Measurements from ENCODE around the gene CDH23. TPM values are rescaled to one million over a fixed set of nuclear protein-coding genes. Genes with fewer than 3 reads are reported as not detected.

The CDH23 gene
- total RNA-seq, 2 experiments from 2014 or later, result 1.6 TPM

DNA sequence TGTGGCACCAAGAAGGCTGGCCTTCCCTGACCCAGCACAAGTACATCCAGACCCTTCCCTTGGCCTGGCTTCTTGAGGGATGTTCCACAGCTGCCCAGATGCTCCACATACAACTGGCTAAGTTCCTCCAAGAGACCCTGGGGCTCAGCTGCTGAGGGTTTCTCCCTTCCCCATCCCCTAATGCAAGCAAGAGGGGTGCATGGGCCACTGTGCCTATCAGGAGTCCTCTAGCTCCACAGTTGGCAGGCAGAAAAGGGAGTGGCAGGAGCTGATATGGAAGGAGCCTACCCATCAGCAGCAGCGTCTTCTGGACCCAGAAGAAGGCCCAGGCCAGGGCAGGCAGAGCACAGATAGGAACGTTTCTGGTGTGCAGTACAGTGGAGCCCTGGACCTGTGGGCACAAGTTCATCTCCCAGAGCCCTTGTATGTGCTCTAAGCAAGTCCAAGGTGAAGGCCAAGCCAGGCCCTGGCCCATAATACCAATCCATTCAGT, 350.4 kb downstream of the CDH23 start:
- H3K4me3 Mint-ChIP-seq, result no peak overlapping the region
- intact Hi-C loops (cut with micrococcal nuclease), result no loop called here
- no peaks in the 10 kb centered on the region for H3K27me3 Mint-ChIP-seq (ENCODE audit: low read depth)
- CTCF ChIA-PET, result interaction anchor here (0.8 to 4.1 kb wide), 13 partner anchors 10 to 66 kb away, joined by 3 to 27 read pairs (median 5); partner anchors contain the start of gene VSIR
- no peaks in the 10 kb centered on the region for H3K9me3 Mint-ChIP-seq
- H3K4me1 Mint-ChIP-seq (ENCODE audit: low read depth), result peaks cover 94% of the 10 kb centered on the region
- peaks cover 34% of the 10 kb centered on the region for H3K36me3 Mint-ChIP-seq (ENCODE audit: low read depth)
- DNase-seq, result no peak
- peak overlapping the region; percentile 98 for H3K27ac Mint-ChIP-seq

DNA sequence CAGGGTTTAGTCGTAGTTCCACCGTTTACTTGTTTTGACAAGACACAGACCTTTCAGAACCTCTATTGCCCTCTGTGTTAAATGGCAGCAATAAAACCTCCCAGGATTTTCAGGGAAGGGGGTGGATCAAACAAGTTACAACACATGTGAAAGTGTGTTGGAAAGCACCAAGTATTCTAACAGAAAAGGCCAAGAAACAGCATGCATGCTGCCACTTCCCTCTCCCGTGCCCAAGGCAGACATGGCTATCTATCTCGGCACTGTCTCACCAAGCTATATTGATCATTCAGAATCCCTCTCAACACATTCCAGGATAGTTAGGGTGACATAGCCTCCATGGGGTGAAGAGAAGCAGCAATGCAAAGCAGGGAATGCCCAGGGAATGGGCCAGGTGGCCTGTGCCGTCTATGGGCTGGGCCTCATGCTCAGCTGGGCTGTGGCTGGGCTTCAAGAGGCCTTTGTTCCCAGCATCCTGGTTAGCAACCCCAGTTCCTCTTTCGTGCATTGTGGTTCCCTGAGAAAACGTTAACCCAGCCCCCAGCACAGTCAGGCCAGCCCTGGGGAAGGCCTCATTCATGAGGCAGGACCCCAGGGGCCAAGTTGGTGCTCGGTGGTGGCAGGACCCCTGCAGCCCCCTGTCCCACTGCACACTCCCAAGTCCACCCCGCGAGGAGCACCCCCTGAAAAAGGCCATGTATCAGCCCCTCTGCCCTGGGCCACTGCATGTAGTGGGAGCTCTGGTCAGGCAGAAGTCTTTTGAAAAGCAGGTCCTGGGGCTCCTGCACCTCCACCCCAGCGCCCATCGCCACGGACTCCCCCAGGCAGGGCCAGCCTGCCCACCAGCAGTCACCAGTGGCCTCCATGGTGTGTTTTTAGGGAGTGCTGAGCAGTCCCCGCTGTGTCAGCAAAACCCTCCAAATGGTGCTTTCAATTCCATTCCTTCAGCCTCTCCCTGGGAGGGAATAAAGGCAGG, 351.1 kb downstream of the CDH23 start:
- Mint-ChIP-seq H3K27ac (peak overlapping the region; percentile 98), H3K4me3 (peak overlapping the region; percentile 64), H3K27me3 (ENCODE audit: low read depth) (no peaks in the 10 kb centered on the region), H3K36me3 (ENCODE audit: low read depth) (peaks cover 32% of the 10 kb centered on the region), H3K4me1 (ENCODE audit: low read depth) (peaks cover 94% of the 10 kb centered on the region), H3K9me3 (no peaks in the 10 kb centered on the region)
- CTCF ChIA-PET, result interaction anchor here (0.6 to 4.1 kb wide), 16 partner anchors 9 to 65 kb away, joined by 3 to 27 read pairs (median 5); partner anchors contain the start of gene VSIR
- intact Hi-C loops (cut with micrococcal nuclease), result loop anchor here (1.0 kb wide), 5 partner anchors 9 to 25 kb away; partner anchors contain the start of gene VSIR
- DNase-seq, result peak; percentile 60

DNA sequence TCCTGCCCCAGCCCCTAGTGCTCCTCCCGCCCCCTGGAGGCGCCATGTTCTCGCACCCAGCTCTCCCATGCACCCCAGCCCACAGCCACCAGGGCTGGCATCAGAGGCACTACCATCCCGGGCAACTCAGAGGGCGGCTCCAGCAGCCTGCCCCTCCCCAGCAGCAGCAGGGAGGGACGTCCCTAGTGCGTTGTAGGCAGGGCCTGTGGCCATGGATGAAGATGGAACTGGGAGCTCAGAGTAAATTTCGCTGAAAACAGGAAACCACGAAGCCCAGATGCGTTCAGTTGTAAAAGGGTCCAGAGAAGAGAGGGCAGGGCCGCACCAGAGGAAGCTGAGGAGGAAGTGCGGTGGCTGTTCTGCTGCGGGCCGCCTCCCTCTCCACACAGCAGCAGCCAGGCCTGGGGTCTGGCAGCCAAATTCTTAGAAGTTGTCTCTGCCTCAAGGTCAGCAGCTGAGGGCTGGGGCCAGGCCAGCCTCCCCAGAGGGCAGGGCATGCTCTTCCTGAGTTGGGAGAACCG, 352.0 kb downstream of the CDH23 start:
- peak; percentile 90 for DNase-seq
- Mint-ChIP-seq H3K36me3 (ENCODE audit: low read depth) (peaks cover 33% of the 10 kb centered on the region), H3K4me1 (ENCODE audit: low read depth) (peaks cover 94% of the 10 kb centered on the region), H3K27me3 (ENCODE audit: low read depth) (no peaks in the 10 kb centered on the region), H3K27ac (peak overlapping the region; percentile 98), H3K4me3 (peak overlapping the region; percentile 64), H3K9me3 (no peaks in the 10 kb centered on the region)
- intact Hi-C loops (cut with micrococcal nuclease), result loop anchor here (1.0 kb wide), 5 partner anchors 9 to 25 kb away; partner anchors contain the start of gene VSIR
- CTCF ChIA-PET, result interaction anchor here (0.6 to 4.1 kb wide), 9 partner anchors 9 to 50 kb away, joined by 3 to 27 read pairs (median 5); partner anchors contain the start of gene VSIR

DNA sequence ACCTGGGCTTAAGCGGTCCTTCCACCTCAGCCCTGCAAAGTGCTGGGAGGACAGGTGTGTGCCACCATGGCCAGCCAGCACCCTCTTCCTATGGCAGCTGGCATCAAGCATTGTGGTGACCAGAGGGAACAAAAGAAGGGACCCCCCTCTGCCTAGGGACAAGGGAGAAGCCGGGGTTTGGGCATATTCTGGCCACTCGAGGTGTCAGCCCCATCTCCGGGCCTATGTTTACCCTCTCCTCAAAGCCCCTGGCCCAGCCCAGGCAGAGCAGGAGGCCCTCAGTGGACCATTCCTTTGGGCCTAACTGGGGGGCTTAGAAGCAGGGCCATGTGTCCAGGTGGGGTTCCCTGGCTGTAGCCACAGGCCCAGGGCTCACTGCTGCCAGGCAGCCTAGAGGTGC, 352.7 kb downstream of the CDH23 start:
- intact Hi-C loops (cut with micrococcal nuclease), result no loop called here
- DNase-seq, result no peak
- peak overlapping the region; percentile 98 for H3K27ac Mint-ChIP-seq
- H3K9me3 Mint-ChIP-seq, result no peaks in the 10 kb centered on the region
- CTCF ChIA-PET, result interaction anchor here (1.0 to 4.1 kb wide), 6 partner anchors 9 to 41 kb away, joined by 5 to 27 read pairs (median 8); partner anchors contain the start of gene VSIR
- H3K4me1 Mint-ChIP-seq (ENCODE audit: low read depth), result peaks cover 95% of the 10 kb centered on the region
- peak overlapping the region; percentile 64 for H3K4me3 Mint-ChIP-seq
- peaks cover 37% of the 10 kb centered on the region for H3K36me3 Mint-ChIP-seq (ENCODE audit: low read depth)
- H3K27me3 Mint-ChIP-seq (ENCODE audit: low read depth), result no peaks in the 10 kb centered on the region

GRCh38 chr10:71750124-71750841, 353.6 kb downstream of the CDH23 start:
- Mint-ChIP-seq H3K27ac (peak overlapping the region; percentile 98), H3K9me3 (no peaks in the 10 kb centered on the region), H3K27me3 (ENCODE audit: low read depth) (no peaks in the 10 kb centered on the region), H3K4me1 (ENCODE audit: low read depth) (peaks cover 95% of the 10 kb centered on the region), H3K4me3 (peak overlapping the region; percentile 42), H3K36me3 (ENCODE audit: low read depth) (peaks cover 39% of the 10 kb centered on the region)
- CTCF ChIA-PET, result no interaction called here
- DNase-seq, result no peak
- intact Hi-C loops (cut with micrococcal nuclease), result no loop called here

DNA sequence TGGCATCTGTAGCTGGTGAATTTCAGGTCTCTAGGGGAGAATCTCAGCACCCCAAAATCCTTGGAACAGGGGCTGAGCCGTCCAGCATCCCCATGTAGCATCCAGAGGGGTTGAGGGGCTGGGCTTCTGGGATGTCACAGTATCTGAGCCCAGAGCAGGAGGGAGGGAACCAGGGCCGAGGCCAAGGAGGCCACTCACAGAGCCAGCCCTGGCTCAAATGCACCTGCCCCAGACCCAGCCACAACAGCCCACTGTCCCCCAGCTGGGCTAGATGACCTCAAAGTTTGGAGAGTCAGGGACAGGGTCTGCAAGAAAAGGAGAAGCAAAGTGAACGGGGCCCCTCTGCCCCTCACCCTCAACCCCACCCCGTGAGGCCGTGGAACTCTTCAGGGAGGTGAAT, 354.3 kb downstream of the CDH23 start:
- no peaks in the 10 kb centered on the region for H3K9me3 Mint-ChIP-seq
- no peak overlapping the region for H3K4me3 Mint-ChIP-seq
- CTCF ChIA-PET, result no interaction called here
- H3K36me3 Mint-ChIP-seq (ENCODE audit: low read depth), result peaks cover 39% of the 10 kb centered on the region
- DNase-seq, result no peak
- H3K4me1 Mint-ChIP-seq (ENCODE audit: low read depth), result peaks cover 94% of the 10 kb centered on the region
- H3K27ac Mint-ChIP-seq, result peak overlapping the region; percentile 98
- H3K27me3 Mint-ChIP-seq (ENCODE audit: low read depth), result no peaks in the 10 kb centered on the region
- intact Hi-C loops (cut with micrococcal nuclease), result no loop called here

DNA sequence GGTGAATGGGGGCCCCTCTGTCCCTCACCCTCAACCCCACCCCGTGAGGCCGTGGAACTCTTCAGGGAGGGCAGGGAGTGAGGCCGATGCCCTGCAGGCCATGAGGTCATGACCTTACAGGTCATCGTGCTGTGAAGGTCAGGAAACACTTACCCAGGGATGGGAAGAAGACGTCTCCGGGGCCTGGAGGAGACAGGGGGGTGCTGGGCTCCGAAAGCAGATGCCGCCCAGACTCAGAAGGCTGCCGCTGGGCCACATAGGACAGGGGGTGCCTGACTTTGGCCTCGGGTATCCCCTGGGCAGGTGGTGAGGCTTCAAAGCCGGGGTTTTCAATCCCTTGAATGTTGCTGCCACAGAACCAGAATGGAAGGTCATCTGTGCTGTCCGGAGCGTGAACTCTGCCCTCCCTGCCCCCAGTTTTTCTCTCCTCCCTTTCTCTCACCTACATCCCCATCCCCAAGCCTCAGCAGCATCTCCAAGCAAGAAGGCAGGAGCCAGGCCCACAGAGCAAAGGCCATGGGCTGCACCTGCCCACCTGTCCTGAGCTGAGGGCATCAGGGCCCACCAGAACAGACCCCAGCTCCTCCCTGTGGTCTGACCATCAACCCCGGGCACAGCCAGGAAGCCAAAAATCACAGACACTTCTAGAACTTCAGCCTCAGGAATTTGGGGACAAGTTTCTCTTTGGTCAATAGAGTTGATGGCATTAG, 354.9 kb downstream of the CDH23 start:
- Mint-ChIP-seq H3K27ac (peak overlapping the region; percentile 88), H3K4me3 (no peak overlapping the region), H3K27me3 (ENCODE audit: low read depth) (no peaks in the 10 kb centered on the region), H3K4me1 (ENCODE audit: low read depth) (peaks cover 94% of the 10 kb centered on the region), H3K36me3 (ENCODE audit: low read depth) (peaks cover 45% of the 10 kb centered on the region), H3K9me3 (no peaks in the 10 kb centered on the region)
- DNase-seq, result no peak
- CTCF ChIA-PET, result interaction anchor here (0.8 to 1.4 kb wide), 6 partner anchors 13 to 43 kb away, joined by 3 to 5 read pairs (median 4); partner anchors contain the start of gene VSIR
- intact Hi-C loops (cut with micrococcal nuclease), result no loop called here

DNA sequence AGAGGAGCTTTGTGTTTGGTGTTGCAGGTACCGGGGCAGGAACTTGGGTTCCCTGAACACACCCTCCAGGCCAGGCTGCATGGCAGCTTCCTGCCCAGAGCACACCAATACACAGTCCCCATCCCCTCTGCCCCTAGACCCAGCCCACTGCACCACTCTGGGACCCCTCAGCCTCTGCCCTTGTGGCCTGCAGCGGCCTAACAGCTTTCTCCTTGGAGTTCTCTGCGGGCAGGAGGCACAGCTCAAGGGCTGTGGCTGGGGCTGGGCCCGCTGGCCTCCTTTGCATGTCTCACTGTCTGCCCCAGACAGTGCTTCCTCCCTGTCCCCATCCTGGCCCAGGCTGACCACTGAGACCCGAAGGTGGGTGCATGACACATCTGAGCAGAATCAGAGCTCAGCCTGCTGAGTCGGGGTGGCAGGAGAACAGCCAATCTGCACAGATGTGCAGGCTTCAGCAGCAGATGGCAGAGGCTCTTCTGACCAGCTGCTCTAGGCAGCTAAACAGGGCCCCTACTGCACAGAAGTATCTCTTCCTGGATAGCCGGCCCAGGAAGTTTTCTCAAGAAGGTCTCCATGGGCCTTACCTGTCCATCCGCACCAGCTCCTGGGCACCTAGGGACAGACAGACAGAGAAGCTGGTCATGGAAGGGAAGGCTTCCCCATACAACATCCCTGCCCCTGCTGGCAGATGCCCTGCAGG, 355.8 kb downstream of the CDH23 start:
- Mint-ChIP-seq H3K27ac (peak overlapping the region; percentile 88), H3K36me3 (ENCODE audit: low read depth) (peaks cover 48% of the 10 kb centered on the region), H3K4me3 (no peak overlapping the region), H3K9me3 (no peaks in the 10 kb centered on the region), H3K4me1 (ENCODE audit: low read depth) (peaks cover 94% of the 10 kb centered on the region), H3K27me3 (ENCODE audit: low read depth) (no peaks in the 10 kb centered on the region)
- CTCF ChIA-PET, result interaction anchor here (0.7 to 1.4 kb wide), 7 partner anchors 12 to 44 kb away, joined by 3 to 5 read pairs (median 4); partner anchors contain the start of gene VSIR
- intact Hi-C loops (cut with micrococcal nuclease), result no loop called here
- no peak for DNase-seq

DNA sequence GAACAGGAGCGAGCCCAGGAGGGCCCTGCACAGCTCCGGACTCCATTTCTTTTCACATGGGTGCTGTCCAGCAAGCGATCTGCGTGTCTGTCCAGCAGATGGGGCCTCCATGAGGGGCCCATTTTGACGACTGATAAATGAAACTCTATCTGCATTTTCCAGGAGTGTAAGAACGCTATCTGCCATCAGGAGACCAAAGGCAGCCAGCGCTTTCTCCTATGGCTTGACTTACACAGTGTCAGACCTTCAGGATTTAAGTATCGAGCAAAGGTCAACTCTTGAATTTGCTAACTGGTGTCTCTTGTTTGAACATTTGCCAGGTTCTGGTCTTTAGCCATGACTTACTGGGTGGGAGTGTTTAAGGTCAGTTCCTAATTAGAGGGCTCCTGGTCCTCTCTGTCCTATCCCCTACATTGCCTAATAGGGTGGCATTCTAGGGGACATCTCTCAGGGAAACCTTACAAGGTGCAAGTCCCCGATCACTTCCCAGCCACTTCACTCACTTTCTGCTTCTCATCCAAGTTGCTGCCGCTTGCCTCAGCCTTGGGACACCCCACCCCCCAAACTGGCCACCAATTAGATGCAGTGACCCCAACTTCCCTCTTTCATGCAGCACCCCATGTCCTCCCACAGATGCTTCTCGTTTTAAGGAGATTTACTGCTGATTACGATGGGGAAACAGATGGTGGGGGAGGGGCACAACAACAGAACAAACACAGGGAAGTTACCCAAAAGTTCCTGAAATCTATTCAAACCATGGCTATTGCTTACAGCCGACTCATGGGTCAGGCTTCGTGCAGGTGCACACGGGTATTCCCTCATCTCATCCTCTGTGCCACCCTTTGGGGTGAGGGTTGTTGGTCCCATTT, 356.6 kb downstream of the CDH23 start:
- Mint-ChIP-seq H3K27ac (peak overlapping the region; percentile 88), H3K9me3 (no peaks in the 10 kb centered on the region), H3K4me3 (no peak overlapping the region), H3K36me3 (ENCODE audit: low read depth) (peaks cover 51% of the 10 kb centered on the region), H3K4me1 (ENCODE audit: low read depth) (peaks cover 94% of the 10 kb centered on the region), H3K27me3 (ENCODE audit: low read depth) (no peaks in the 10 kb centered on the region)
- intact Hi-C loops (cut with micrococcal nuclease), result no loop called here
- CTCF ChIA-PET, result interaction anchor here (0.7 to 5.9 kb wide), 5 partner anchors 14 to 36 kb away, joined by 3 to 47 read pairs (median 4); partner anchors contain the start of gene VSIR
- no peak for DNase-seq

DNA sequence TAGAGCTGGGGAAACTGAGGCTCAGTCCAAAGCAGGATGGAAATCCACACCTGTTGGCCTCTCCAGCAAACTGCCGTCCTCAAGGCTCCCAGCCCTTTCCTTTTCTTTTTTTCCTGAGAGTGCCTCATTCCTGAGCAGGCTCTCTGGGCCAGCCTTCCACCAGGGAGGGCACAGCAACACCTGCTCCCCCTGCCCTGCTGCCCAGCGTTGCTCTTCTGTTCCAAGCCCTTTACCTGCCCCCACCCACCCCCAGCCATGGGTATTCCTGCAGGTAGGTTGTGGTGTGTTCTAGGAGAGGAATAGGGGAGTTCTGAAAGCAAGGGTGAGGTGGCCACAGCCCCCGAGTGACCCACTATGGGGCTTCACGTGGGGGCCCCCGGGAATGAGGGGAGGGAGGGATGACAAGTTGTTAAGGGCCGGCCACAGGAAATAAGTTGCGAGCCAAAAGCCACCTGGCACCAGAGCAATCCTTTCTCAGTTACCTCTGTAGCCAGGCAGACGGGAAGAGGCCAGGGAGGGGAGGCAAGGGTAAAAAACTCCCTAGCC, 357.3 kb downstream of the CDH23 start:
- Mint-ChIP-seq H3K9me3 (no peaks in the 10 kb centered on the region), H3K4me1 (ENCODE audit: low read depth) (peaks cover 94% of the 10 kb centered on the region), H3K36me3 (ENCODE audit: low read depth) (peaks cover 51% of the 10 kb centered on the region), H3K27ac (peak overlapping the region; percentile 88), H3K27me3 (ENCODE audit: low read depth) (no peaks in the 10 kb centered on the region), H3K4me3 (no peak overlapping the region)
- CTCF ChIA-PET, result interaction anchor here (1.2 to 5.9 kb wide), 2 partner anchors 14 to 29 kb away, joined by 3 to 47 read pairs; no protein-coding TSS in a partner anchor
- DNase-seq, result no peak
- intact Hi-C loops (cut with micrococcal nuclease), result no loop called here
